Astrocyte of the hippocampus (primary cell): ENCODE data around the gene ARAP1.

Source experiments
- DNase-seq: peaks from one replicate; pipeline ENCODE4 v3.0.0; 2011; ENCODE audit warnings: low read depth, low spot score

ARAP1 gene

GRCh38 chr11:72668629-72669347, 83.4 kb downstream of the ARAP1 start:
- peak; percentile 90 for DNase-seq

GRCh38 chr11:72665911-72666472, 86.2 kb downstream of the ARAP1 start:
- DNase-seq = no peak

- DNase-seq = no peak
Measured at GRCh38 chr11:72662036-72662435, 90.2 kb downstream of the ARAP1 start.

- DNase-seq = no peak
Measured at GRCh38 chr11:72661486-72661885, 90.7 kb downstream of the ARAP1 start.

- no peak for DNase-seq
Measured at GRCh38 chr11:72658989-72659640, 93.1 kb downstream of the ARAP1 start.

- no peak for DNase-seq
Measured at GRCh38 chr11:72657411-72658100, 94.7 kb downstream of the ARAP1 start.

GRCh38 chr11:72655896-72656464, 96.2 kb downstream of the ARAP1 start:
- DNase-seq = no peak

GRCh38 chr11:72655014-72655413, 97.2 kb downstream of the ARAP1 start:
- no peak for DNase-seq

- DNase-seq = no peak
Measured at GRCh38 chr11:72653649-72654048, 98.6 kb downstream of the ARAP1 start.

GRCh38 chr11:72652873-72653630, 99.2 kb downstream of the ARAP1 start:
- DNase-seq = no peak

- DNase-seq = no peak
Measured at GRCh38 chr11:72652133-72652532, 100.1 kb downstream of the ARAP1 start.

GRCh38 chr11:72649215-72649976, 102.8 kb downstream of the ARAP1 start:
- no peak for DNase-seq

- no peak for DNase-seq
Measured at GRCh38 chr11:72648384-72649136, 103.6 kb downstream of the ARAP1 start.

GRCh38 chr11:72647882-72648281, 104.3 kb downstream of the ARAP1 start:
- no peak for DNase-seq

- DNase-seq = no peak
Measured at GRCh38 chr11:72646472-72646871, 105.7 kb downstream of the ARAP1 start.

GRCh38 chr11:72646024-72646423, 106.2 kb downstream of the ARAP1 start:
- DNase-seq = no peak

- DNase-seq = peak; percentile 39
Measured at GRCh38 chr11:72643547-72643946, 108.7 kb downstream of the ARAP1 start.

- peak; percentile 80 for DNase-seq
Measured at GRCh38 chr11:72642884-72643522, 109.2 kb downstream of the ARAP1 start.
